Limb (tissue), 2 donors: Measurements from ENCODE around the gene MTM1.

Source experiments
- DNase-seq, 2 donors: peaks; one replicate each; pipeline ENCODE4 v3.0.0-alpha.2; 2016; ENCODE audit errors: extremely low spot score in 2 of 2

Gene MTM1

DNA sequence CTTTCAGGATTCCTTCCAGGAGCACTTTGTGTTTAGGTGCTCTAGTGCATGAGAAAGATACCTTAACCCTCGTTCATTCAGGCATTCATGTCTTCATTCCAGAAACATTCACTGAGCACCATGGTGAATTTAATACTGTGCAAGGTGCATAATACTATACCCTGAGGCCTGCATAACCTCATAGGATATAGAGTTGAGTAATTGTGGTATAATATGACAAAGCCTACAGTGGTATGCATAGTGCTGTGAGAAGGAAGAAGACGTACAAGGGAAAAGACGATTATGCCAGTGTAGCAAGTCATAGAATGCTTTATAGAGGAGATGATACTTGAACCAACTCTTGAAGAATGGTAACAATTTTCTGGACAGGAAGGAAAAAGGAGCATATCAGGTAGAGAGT is 34.3 kb downstream of the MTM1 start:
- DNase-seq: no peak

- DNase-seq: no peak
Observed at GRCh38 chrX:150605603-150606002, 37.2 kb downstream of the MTM1 start.

DNA sequence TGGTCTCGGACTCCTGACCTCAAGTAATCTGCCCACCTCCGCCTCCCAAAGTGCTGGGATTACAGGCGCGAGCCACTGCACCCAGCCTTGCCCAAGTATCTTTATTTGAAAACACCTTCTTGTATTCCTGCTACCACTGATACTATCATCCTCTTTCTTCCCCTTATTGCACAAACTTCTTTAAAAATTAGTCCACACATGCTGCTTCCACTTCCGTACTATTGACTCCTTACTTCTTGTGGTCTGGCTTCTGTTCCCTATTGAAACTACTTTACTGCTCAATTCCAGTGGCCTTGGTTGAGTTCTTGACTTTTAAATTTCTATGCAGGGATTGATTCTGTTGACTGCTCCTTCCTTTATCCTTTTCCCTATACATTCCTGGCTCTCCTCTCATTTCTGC is 38.8 kb downstream of the MTM1 start:
- DNase-seq: no peak

- no peak for DNase-seq
Observed at GRCh38 chrX:150610043-150610442, 41.6 kb downstream of the MTM1 start.

- DNase-seq: no peak
Observed at GRCh38 chrX:150610446-150610845, 42.0 kb downstream of the MTM1 start.

GRCh38 chrX:150615356-150615755 is 46.9 kb downstream of the MTM1 start:
- DNase-seq: no peak

GRCh38 chrX:150616179-150616862 is 47.9 kb downstream of the MTM1 start:
- DNase-seq: no peak

DNA sequence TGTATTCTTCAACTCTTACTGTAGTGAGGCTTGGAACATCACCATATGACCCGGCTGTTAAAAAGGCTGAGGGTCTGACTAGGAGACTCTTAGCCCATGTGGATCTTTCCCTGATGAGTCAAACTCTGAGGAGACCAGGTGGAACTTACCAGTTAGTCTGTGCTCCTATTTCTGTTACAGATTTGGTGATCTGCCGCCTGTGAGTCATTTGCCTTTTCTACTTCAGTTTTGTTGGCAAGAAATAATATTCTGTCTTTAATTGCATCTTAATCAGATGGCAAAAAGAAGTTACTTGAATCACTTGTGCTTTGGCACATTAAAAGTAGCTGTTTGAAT is 48.4 kb downstream of the MTM1 start:
- no peak for DNase-seq

DNA sequence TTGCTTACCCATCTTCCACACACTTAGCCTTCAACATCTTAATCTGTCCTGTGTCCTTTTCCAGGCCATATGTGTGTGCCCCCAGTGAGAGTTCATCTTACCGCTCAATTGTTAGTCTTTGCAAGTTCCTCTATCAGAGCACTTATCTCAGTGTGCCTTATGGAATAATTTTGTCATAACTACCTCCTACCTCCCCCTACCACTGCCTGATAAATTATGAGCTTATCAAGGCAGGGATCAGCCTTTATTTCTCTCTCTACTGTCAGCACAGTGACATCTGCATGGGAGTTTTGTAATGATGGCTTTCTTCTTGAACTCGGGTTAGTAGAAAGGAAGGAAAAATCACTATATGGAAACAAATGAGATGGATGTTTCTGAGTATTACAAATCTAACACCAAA is 53.2 kb downstream of the MTM1 start:
- DNase-seq: no peak

GRCh38 chrX:150623583-150623982 is 55.2 kb downstream of the MTM1 start:
- peak in 1 of 2 donors; percentile 23 for DNase-seq

DNA sequence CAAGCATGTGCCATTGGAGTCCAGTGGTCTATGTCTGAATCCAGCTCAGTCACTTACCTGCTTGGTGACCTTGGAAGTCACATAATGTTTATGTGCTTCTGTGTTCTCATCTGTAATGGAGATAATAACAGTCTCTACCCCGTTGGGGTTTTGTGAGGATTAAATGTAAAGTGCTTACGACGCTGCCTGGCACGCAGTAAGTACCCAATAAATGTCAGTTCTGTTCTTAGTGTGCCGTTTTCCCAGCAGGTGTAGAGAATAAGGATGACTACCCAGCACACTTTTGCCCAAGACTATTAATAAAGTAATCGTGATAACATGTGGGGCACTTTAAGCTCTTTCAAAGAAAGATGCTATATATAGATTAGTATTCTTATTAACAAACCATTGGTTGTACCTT is 56.7 kb downstream of the MTM1 start:
- no peak for DNase-seq

GRCh38 chrX:150625875-150626274 is 57.5 kb downstream of the MTM1 start:
- no peak for DNase-seq

DNA sequence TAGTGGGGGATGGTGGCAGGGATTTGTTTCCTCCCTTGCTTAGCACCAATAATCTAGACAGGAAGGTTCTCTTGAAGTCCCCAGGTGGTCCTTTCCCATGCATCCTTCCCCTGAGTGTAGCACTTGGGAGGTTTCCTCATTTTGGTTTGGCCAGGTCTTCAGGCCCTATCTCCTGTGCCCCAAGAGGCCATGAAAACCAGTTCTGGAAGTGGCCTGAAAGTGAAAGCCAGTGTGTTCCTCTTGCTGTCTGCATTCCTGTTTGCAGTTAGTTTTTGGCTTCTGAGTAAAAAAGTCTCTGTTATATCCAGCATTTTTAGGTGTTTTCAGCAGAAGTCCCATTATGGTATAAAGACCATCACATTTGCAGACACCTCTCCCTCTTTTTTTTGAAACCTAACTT is 59.5 kb downstream of the MTM1 start:
- DNase-seq: no peak

DNA sequence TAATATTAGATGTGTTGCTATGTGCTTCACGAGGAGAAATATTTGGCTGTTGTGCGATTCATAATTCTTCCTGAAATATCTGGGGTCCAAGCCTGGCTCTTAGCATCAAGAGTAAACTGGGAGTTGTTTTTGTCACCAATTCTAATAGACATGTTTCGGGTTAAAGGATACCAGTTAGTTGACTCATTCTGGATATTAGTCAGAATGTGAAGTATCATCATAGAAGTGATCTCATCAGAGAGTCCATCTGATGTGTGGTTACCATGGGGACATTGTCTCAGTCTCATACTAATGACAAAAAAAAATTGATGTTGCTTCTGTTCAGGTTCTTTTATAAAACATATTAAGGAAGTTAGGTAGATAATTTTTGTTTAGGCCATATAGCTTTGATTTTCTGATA is 67.5 kb downstream of the MTM1 start:
- no peak for DNase-seq

- DNase-seq: no peak
Observed at GRCh38 chrX:150642423-150642822, 74.0 kb downstream of the MTM1 start.

DNA sequence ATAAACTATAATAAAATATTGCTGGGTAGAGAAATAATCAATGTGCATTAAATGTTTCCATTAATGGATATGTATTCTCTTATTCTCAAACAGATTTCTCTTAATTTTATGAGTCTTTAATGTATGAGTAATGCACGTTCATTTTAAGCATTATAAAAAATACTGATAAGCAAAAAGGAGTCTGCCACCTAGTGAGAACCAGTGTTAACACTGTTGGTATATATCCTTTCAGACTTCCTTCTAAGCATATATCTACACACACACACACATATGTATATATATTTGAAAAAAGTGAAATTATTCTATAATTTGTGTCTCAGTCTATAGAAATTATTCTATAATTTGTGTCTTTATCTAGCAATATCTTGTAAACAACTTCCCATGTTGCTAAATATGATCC is 74.8 kb downstream of the MTM1 start:
- peak in 1 of 2 donors; percentile 5 for DNase-seq

GRCh38 chrX:150643958-150644357 is 75.5 kb downstream of the MTM1 start:
- no peak for DNase-seq

GRCh38 chrX:150644422-150644821 is 76.0 kb downstream of the MTM1 start:
- no peak for DNase-seq

- DNase-seq: no peak
Observed at GRCh38 chrX:150647331-150647730, 78.9 kb downstream of the MTM1 start.

- DNase-seq: no peak
Observed at GRCh38 chrX:150648296-150648940, 80.0 kb downstream of the MTM1 start.

DNA sequence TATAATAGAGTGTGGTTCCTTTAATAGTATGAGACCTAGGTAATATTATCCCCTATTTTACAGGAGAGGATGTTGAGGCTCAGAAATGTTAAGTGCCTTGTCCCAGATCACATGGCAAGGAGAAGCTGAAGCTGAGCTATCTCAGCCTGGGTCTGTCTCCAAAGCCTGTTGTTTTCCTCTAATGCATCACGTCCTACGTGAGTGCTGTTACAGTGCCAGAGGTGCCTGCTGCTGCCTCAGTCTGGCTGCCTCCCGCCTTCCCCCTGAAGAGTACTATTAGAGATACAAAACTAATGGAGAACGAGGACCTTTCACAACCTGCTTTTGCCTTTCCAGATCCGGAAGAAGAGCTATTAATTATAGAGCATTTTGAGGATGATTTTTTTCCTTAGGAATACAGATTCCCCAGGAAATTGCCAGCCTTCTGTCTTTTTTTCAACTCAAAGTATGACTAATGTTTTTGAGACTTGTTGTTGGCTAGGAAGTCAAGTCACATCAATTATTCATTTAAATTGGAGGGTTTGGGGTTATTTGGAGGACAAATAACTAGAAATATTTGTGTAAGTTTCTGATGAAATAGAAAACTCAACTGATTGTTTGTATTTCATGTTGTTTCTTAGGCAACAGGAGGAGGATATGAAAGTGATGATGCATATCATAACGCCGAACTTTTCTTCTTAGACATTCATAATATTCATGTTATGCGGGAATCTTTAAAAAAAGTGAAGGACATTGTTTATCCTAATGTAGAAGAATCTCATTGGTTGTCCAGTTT is 80.9 kb downstream of the MTM1 start:
- DNase-seq: no peak

DNA sequence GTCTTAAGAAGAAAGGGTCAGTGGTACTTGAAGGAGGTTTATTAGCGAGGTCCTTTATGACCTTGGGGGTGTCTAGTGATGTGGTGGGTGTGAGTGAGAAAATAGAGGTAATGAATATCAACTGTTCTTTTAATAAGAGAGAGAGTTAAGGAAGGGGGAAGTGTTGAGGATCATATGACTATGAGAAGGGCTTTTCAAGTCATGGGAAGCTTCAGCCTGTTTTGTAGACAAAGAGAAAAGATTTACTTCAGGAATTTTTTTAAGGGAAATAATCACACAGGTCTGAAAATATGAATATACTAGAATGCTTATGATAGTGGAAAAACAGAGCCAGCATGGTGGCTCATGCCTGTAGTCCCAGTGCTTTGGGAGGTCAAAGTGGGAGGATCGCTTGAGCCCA is 83.5 kb downstream of the MTM1 start:
- no peak for DNase-seq

DNA sequence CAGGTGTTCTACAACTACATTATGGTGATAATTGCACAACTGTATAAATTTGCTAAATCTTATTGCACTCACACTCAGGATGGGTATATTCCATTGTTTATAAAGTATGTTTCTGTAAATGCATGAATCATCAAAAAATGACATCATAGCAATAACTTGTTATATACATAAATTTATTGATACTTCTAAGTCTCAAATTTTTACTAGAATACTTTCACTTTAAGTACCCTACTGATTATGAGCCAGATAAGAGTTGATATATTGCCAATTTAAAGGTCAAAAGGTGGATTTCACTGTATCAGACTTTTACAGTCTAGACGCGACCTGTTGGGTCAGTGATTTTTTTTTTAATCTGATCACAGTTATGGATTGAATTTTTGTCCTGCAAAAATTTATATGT is 87.4 kb downstream of the MTM1 start:
- DNase-seq: no peak
